Esophagus squamous epithelium (tissue), 5 donors: ENCODE results near the gene TSPAN14. TPM values are rescaled to one million over a fixed set of nuclear protein-coding genes. Genes with fewer than 3 reads are reported as not detected.
A peak's percentile ranks its signal among the peaks of the same experiment; 100 is the strongest.

ENCODE experiments used
- DNase-seq: peaks from one replicate; lab custom pipeline; 2025; lab: John Stamatoyannopoulos, UW
- H3K27ac ChIP-seq, 4 donors: fragments of 200-600 bp; sonication (generic); one replicate each; pipeline ENCODE4 v1.5.1; 2016 to 2019; ENCODE audit warnings: mild to moderate bottlenecking in 1 of 4
- H3K27me3 ChIP-seq, 4 donors: fragments of 200-600 bp; sonication (generic); 1 replicate in 3 of 4; 2 replicates in 1 of 4; pipeline versions ENCODE4 v1.5.1 to v1.6.0; 2017 to 2021; ENCODE audit warnings: antibody characterized with exemption in 1 of 4
- H3K36me3 ChIP-seq, 3 donors: fragments of 200-600 bp; sonication (generic); one replicate each; pipeline ENCODE4 v1.5.1; 2016 to 2019
- H3K4me1 ChIP-seq, 3 donors: fragments of 200-600 bp; sonication (generic); one replicate each; pipeline ENCODE4 v1.5.1; 2017 to 2019
- H3K4me3 ChIP-seq, 4 donors: fragments of 200-600 bp; sonication (generic); 1 replicate in 3 of 4; 2 replicates in 1 of 4; pipeline ENCODE4 v1.5.1; 2016 to 2019; ENCODE audit warnings: mild to moderate bottlenecking in 2 of 4, moderate library complexity in 1 of 4
- H3K9me3 ChIP-seq, 3 donors: fragments of 200-600 bp; sonication (generic); one replicate each; pipeline ENCODE4 v1.5.1; 2016 to 2019
- CTCF ChIP-seq, 6 experiments: fragments of 450-650 bp in 4 of 6; fragments of 200-600 bp in 2 of 6; sonication (generic) in 2 of 6; IDR thresholded peaks; one replicate each; pipeline ENCODE4 v1.5.1; 2016 to 2019; ENCODE audit warnings: antibody characterized with exemption in 6 of 6, mild to moderate bottlenecking in 4 of 6, moderate library complexity in 4 of 6
- POLR2A ChIP-seq, 4 donors: fragments of 450-650 bp; IDR thresholded peaks; one replicate each; pipeline ENCODE4 v1.6.1; 2017; ENCODE audit warnings: antibody characterized with exemption in 4 of 4, mild to moderate bottlenecking in 4 of 4, moderate library complexity in 3 of 4
- WGBS, 2 donors: methylation state at CpG; one replicate each; pipeline ENCODE4 v1.1.5; 2018; 5-methylcytosine and 5-hydroxymethylcytosine counted together
- intact Hi-C: fragments of 100-400 bp; cut with DNase I; formaldehyde crosslinking; loops from one replicate; pipeline ENCODE4 v1.15.0; 2022
- total RNA-seq, 4 donors: library from RNA; depleted of rRNA; stranded (reverse); fragments of >200 nt; gene quantifications; one replicate each; pipeline ENCODE4 v1.1.0, GENCODE V29; 2016
- donor health status: DM: yes; HTN: yes; CAD: no.

The TSPAN14 gene
- total RNA-seq, 4 donors from 2014 or later = 66.4 to 118 (median 89.8) TPM

GRCh38 chr10:80444124-80444523, 10.0 kb upstream of the TSPAN14 start:
- no peak for TF ChIP-seq POLR2A (IDR thresholded peaks at IDR 0.05)
- no peak for TF ChIP-seq CTCF (IDR thresholded peaks at IDR 0.05)
- no peak for DNase-seq
- H3K4me1 ChIP-seq = peaks cover 0 to 30% (median 11%) of the 10 kb centered on the region in 3 donors
- peak overlapping the region in 1 of 4 donors; percentile 9 for H3K27ac ChIP-seq
- no peaks in the 10 kb centered on the region for H3K27me3 ChIP-seq
- 46 to 60% methylated on average over 2 of the region's 2 CpGs for WGBS, 2 donors
- no peaks in the 10 kb centered on the region for H3K9me3 ChIP-seq
- no peaks in the 10 kb centered on the region for H3K36me3 ChIP-seq
- intact Hi-C loops = no loop called here
- no peak overlapping the region for H3K4me3 ChIP-seq

GRCh38 chr10:80444646-80445319, 9.3 kb upstream of the TSPAN14 start:
- H3K9me3 ChIP-seq = no peaks in the 10 kb centered on the region
- intact Hi-C loops = no loop called here
- no peaks in the 10 kb centered on the region for H3K36me3 ChIP-seq
- no peak for DNase-seq
- H3K4me1 ChIP-seq = peaks cover 0 to 30% (median 11%) of the 10 kb centered on the region in 3 donors
- TF ChIP-seq POLR2A (IDR thresholded peaks at IDR 0.05) (no peak), CTCF (IDR thresholded peaks at IDR 0.05) (peak in 5 of 6 experiments; percentile 35 to 88 (median 71))
- no peak overlapping the region for H3K4me3 ChIP-seq
- H3K27me3 ChIP-seq = no peaks in the 10 kb centered on the region
- WGBS, 2 donors = 18 to 21% methylated on average over 10 to 11 of the region's 11 CpGs
- H3K27ac ChIP-seq = peak overlapping the region in 1 of 4 donors; percentile 9

GRCh38 chr10:80447436-80448190, 6.5 kb upstream of the TSPAN14 start:
- intact Hi-C loops = no loop called here
- no peak for DNase-seq
- no peak overlapping the region for H3K27ac ChIP-seq
- no peaks in the 10 kb centered on the region for H3K9me3 ChIP-seq
- H3K4me3 ChIP-seq = no peak overlapping the region
- no peaks in the 10 kb centered on the region for H3K27me3 ChIP-seq
- WGBS, 2 donors = 71 to 76% methylated on average over 7 of the region's 7 CpGs
- no peaks in the 10 kb centered on the region for H3K36me3 ChIP-seq
- peaks cover 0 to 32% (median 17%) of the 10 kb centered on the region in 3 donors for H3K4me1 ChIP-seq
- no peak for TF ChIP-seq CTCF (IDR thresholded peaks at IDR 0.05)
- no peak for TF ChIP-seq POLR2A (IDR thresholded peaks at IDR 0.05)

DNA sequence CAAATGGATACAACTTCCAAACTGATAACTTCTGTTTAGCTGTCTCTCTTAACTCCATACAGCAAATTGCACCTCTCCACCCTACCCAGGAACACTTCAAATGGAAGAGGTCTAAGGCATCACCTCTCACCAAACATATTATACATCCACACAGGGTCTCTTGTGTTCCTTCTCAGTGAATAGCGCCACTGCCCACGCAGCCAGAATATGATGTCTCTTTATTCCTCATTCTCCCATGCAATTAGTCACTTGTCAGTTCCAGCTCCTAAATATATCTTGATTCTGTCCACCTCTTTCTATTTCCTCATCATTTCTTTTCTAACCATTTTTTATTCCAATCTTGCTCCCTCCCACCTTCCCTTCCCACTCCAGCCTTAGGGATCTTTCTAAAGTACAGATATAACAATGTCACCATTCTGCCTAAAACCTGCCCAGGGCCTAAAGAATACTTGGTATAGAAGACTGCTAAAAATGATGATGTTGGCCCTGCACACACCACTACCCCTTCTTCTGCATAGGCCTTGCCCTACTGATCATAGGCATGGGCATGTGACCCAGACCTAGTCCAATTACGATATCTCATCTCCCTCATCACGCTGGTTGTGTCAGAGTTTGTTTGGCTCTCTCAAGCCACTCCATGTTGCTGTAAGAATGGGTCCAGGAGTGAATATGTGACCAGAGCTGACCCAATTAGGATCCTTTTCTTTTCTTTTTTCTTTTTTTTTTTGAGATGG, 5.7 kb upstream of the TSPAN14 start:
- TF ChIP-seq CTCF (IDR thresholded peaks at IDR 0.05) (no peak), POLR2A (IDR thresholded peaks at IDR 0.05) (no peak)
- DNase-seq = no peak
- 90 to 95% methylated on average over 4 of the region's 4 CpGs for WGBS, 2 donors
- H3K4me1 ChIP-seq = peaks cover 4 to 32% (median 23%) of the 10 kb centered on the region in 3 donors
- H3K36me3 ChIP-seq = no peaks in the 10 kb centered on the region
- no peaks in the 10 kb centered on the region for H3K9me3 ChIP-seq
- no peaks in the 10 kb centered on the region for H3K27me3 ChIP-seq
- H3K27ac ChIP-seq = no peak overlapping the region
- no peak overlapping the region for H3K4me3 ChIP-seq
- intact Hi-C loops = no loop called here
